A549 treated with AZD9567 at 1 μM for 4 hours (cell line): Measurements from ENCODE around the gene CDAN1. TPM values are rescaled to one million over a fixed set of nuclear protein-coding genes. Genes with fewer than 3 reads are reported as not detected.

Experiments used
- total RNA-seq: library from RNA; stranded (reverse); fragments of 200-300 nt; extraction: Qiagen RNA extraction; gene quantifications from 5 replicates; pipeline ENCODE4 v1.2.3, GENCODE V29; 2022; ENCODE audit not compliant: insufficient read depth

The CDAN1 gene
- 3.7 to 7.9 TPM (median 7.2 TPM) in 5 replicates for total RNA-seq

GRCh38 chr15:42736793-42737528 lies at the start of gene CDAN1:
Gene CDAN1, minus strand, starts transcription at chr15:42737128. Its CDS starts 26 bp downstream, at chr15:42737102.

Other genes with a start within 250 kb of the CDAN1 start
- gene ZNF106, start 246.0 kb downstream of the CDAN1 start, total RNA-seq, result 8.5 to 11.7 TPM (median 11.5 TPM) in 5 replicates
- gene SNAP23, start 241.5 kb downstream of the CDAN1 start, total RNA-seq, result 15.2 to 43.5 TPM (median 20.1 TPM) in 5 replicates
- 12.5 to 15.1 TPM (median 12.9 TPM) in 5 replicates for gene LRRC57, start 188.3 kb downstream of the CDAN1 start, total RNA-seq
- 18.5 to 30.3 TPM (median 20.3 TPM) in 5 replicates for gene HAUS2, start 188.3 kb downstream of the CDAN1 start, total RNA-seq
- gene STARD9, start 161.5 kb downstream of the CDAN1 start, total RNA-seq, result 1.1 to 2.3 TPM (median 1.8 TPM) in 5 replicates
- gene TTBK2, start 183.7 kb upstream of the CDAN1 start, total RNA-seq, result 1.1 to 2.8 TPM (median 2.2 TPM) in 5 replicates